ENCODE measurements around the gene CDH20. TPM values are rescaled to one million over a fixed set of nuclear protein-coding genes. Genes with fewer than 3 reads are reported as not detected.

Gene CDH20
- polyA plus RNA-seq, 2 of the 4 experiments (the other 2 are of a cell fraction) = not detected

DNA sequence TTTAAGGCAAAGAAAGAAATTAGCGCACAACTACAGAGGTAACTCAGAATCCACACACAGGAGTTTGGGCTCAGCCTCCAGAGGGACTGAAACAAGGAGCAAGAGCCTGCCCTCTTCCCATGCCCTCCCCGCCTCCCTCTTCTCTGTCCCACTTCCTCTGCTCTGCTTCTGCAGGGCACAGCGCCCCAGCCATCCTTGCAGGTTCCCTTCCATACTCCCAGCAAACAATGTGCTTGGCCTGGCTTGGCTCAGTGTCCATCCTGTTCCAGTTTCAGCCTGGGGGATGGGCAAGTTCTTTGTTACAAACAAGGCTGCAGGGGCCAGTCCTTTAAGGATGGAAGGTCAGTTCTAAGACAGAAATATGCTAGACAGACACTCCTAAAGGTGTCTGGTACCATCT, 133.5 kb downstream of the CDH20 start:
- H3K4me3 ChIP-seq = no peak overlapping the region
- DNase-seq (ENCODE audit: low read depth in 1 of 2, low spot score in 1 of 2) (no peak), FAIRE-seq (no peak), ATAC-seq (no peak)
- CTCF ChIA-PET = interaction anchor here (1.0 kb wide), 1 partner anchor 782 kb away, joined by 3 read pairs; no protein-coding TSS in a partner anchor
- no peak overlapping the region for H3K27ac ChIP-seq
- no peaks in the 10 kb centered on the region for H3K9me3 ChIP-seq
- 70% methylated on average over 2 of the region's 3 CpGs for WGBS (ENCODE audit: missing lambda C conversion rate)
- no peaks in the 10 kb centered on the region for H3K4me1 ChIP-seq
- POLR2A ChIA-PET = no interaction called here
- TF ChIP-seq ZC3H11A (IDR thresholded peaks at IDR 0.05) (no peak), CHD2 (IDR thresholded peaks at IDR 0.05; ENCODE audit: low read length, partially characterized antibody) (no peak), CEBPB (IDR thresholded peaks at IDR 0.05) (no peak), BHLHE40 (IDR thresholded peaks at IDR 0.05; ENCODE audit: low read depth, low read length) (no peak), ZFP36 (IDR thresholded peaks at IDR 0.05; ENCODE audit: borderline replicate concordance, partially characterized antibody) (no peak), ZNF302 (CRISPR knock-in tag; IDR thresholded peaks at IDR 0.05) (no peak), NPAS2 (CRISPR knock-in tag; IDR thresholded peaks at IDR 0.05; ENCODE audit: borderline replicate concordance) (no peak), HOXB5 (CRISPR knock-in tag; IDR thresholded peaks at IDR 0.05) (no peak), NFE2L2 (conservative IDR thresholded peaks at IDR 0.05; ENCODE audit: low read length) (no peak), FOSL2 (IDR thresholded peaks at IDR 0.05) (no peak), FOSL2 (CRISPR knock-in tag; IDR thresholded peaks at IDR 0.05) (no peak)
- H3K4me2 ChIP-seq = no peak overlapping the region

DNA sequence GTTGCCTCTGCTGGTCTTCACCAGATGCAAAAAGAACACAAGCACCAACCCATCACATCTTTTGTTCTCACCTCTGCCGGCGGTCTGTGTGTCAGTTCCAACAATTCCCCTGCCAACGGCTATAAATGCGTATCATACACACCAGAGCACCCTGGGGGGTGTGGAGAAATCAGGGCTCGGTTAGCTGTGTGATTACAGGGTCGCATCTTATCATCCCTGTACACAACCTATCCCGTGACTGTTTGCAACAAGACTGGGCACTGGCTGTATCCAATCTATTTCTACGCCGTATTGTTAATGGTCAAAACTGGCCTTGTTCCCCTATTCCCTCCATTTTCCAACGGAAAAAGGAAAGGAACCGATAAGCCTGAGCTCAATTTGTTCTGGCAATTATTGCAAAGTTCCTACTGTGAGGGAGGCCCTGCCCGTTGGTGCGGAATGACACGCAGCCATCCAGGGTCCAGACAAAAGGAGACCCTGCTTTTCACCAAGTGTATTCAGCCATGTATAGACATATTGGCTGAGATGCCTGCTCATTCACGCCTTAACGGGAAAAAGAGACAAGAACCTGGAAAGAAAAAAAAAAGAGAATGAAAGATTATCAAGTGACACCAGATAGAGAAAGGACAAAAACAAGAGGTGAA, 136.9 kb downstream of the CDH20 start:
- TF ChIP-seq, protein P1, sequence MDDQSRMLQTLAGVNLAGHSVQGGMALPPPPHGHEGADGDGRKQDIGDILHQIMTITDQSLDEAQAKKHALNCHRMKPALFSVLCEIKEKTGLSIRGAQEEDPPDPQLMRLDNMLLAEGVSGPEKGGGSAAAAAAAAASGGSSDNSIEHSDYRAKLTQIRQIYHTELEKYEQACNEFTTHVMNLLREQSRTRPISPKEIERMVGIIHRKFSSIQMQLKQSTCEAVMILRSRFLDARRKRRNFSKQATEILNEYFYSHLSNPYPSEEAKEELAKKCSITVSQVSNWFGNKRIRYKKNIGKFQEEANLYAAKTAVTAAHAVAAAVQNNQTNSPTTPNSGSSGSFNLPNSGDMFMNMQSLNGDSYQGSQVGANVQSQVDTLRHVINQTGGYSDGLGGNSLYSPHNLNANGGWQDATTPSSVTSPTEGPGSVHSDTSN (IDR thresholded peaks at IDR 0.05) = no peak
- no peak for TF ChIP-seq TFCP2L1 (CRISPR knock-in tag; IDR thresholded peaks at IDR 0.05)
- no peak for TF ChIP-seq MAZ (IDR thresholded peaks at IDR 0.05; ENCODE audit: borderline replicate concordance, low read depth, low read length)
- no peak for TF ChIP-seq HDAC2 (IDR thresholded peaks at IDR 0.05)
- no peak for TF ChIP-seq ZNF302 (CRISPR knock-in tag; IDR thresholded peaks at IDR 0.05)
- TF ChIP-seq MYC (IDR thresholded peaks at IDR 0.05; ENCODE audit: borderline replicate concordance, low read length) = no peak
- no peak for TF ChIP-seq RAD21 (conservative IDR thresholded peaks at IDR 0.05 in 1 of 2, IDR thresholded peaks at IDR 0.05 in 1 of 2)
- no peak for TF ChIP-seq EHF (CRISPR knock-in tag; IDR thresholded peaks at IDR 0.05)
- TF ChIP-seq HOXB5 (CRISPR knock-in tag; IDR thresholded peaks at IDR 0.05) = no peak
- no peak for TF ChIP-seq RNF2 (IDR thresholded peaks at IDR 0.05; ENCODE audit: borderline replicate concordance, low read depth)
- no peak for TF ChIP-seq POLR2AphosphoS2 (conservative IDR thresholded peaks at IDR 0.05; ENCODE audit: low read length)
- no peak for TF ChIP-seq POLR2A (IDR thresholded peaks at IDR 0.05; ENCODE audit: low read length)
- no peak for TF ChIP-seq ZC3H11A (IDR thresholded peaks at IDR 0.05)
- TF ChIP-seq MAFK (IDR thresholded peaks at IDR 0.05; ENCODE audit: partially characterized antibody) = no peak
- no peak for TF ChIP-seq KDM1A (IDR thresholded peaks at IDR 0.05; ENCODE audit: low read depth)
- TF ChIP-seq BHLHE40 (IDR thresholded peaks at IDR 0.05; ENCODE audit: low read depth, low read length) = no peak
- WGBS (ENCODE audit: missing lambda C conversion rate) = 33% methylated on average over 16 of the region's 16 CpGs
- FAIRE-seq (no peak), DNase-seq (ENCODE audit: low read depth in 1 of 2, low spot score in 1 of 2) (no peak), ATAC-seq (no peak)
- ChIA-PET POLR2A (no interaction called here), CTCF (interaction anchor here (1.1 kb wide), 1 partner anchor 32 kb away, joined by 4 read pairs; no protein-coding TSS in a partner anchor)
- H3K4me2 ChIP-seq = no peak overlapping the region
- no peak overlapping the region for H3K27ac ChIP-seq
- H3K4me3 ChIP-seq = no peak overlapping the region
- H3K4me1 ChIP-seq = no peaks in the 10 kb centered on the region
- no peaks in the 10 kb centered on the region for H3K9me3 ChIP-seq

DNA sequence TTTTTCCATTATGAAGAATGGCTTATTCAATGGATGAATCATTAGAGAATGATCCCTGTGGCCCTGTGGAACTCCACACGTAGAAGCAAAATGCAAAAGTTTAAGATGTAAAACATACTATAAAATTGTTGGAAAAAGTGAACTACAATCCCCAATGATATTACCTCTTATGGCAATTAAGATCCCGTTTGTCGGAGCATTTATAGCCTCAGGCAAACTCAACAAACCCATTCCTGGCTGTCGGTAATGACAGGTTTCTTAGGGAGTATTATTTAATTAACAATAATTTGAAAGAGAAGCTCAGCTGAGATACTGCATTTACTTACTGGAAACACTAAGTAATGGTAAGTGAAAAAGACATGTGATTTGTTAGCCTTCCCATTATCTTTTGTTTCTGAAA, 138.3 kb downstream of the CDH20 start:
- no peak overlapping the region for H3K4me3 ChIP-seq
- FAIRE-seq = no peak
- no peaks in the 10 kb centered on the region for H3K9me3 ChIP-seq
- no peak for ATAC-seq
- ChIA-PET POLR2A (no interaction called here), CTCF (no interaction called here)
- 5% methylated on average over 4 of the region's 4 CpGs for WGBS (ENCODE audit: missing lambda C conversion rate)
- H3K27ac ChIP-seq = no peak overlapping the region
- H3K4me1 ChIP-seq = no peaks in the 10 kb centered on the region
- no peak for DNase-seq (ENCODE audit: low read depth in 1 of 2, low spot score in 1 of 2)
- H3K4me2 ChIP-seq = no peak overlapping the region
- no peak for TF ChIP-seq HOXA7 (CRISPR knock-in tag; IDR thresholded peaks at IDR 0.05)
- TF ChIP-seq, protein P2, sequence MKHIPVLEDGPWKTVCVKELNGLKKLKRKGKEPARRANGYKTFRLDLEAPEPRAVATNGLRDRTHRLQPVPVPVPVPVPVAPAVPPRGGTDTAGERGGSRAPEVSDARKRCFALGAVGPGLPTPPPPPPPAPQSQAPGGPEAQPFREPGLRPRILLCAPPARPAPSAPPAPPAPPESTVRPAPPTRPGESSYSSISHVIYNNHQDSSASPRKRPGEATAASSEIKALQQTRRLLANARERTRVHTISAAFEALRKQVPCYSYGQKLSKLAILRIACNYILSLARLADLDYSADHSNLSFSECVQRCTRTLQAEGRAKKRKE (CRISPR knock-in tag; IDR thresholded peaks at IDR 0.05; ENCODE audit: low read depth) = no peak
- no peak for TF ChIP-seq NPAS2 (CRISPR knock-in tag; IDR thresholded peaks at IDR 0.05; ENCODE audit: borderline replicate concordance)
- TF ChIP-seq, protein P3, sequence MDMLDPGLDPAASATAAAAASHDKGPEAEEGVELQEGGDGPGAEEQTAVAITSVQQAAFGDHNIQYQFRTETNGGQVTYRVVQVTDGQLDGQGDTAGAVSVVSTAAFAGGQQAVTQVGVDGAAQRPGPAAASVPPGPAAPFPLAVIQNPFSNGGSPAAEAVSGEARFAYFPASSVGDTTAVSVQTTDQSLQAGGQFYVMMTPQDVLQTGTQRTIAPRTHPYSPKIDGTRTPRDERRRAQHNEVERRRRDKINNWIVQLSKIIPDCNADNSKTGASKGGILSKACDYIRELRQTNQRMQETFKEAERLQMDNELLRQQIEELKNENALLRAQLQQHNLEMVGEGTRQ (IDR thresholded peaks at IDR 0.05) = no peak
- no peak for TF ChIP-seq HDAC2 (IDR thresholded peaks at IDR 0.05)
- TF ChIP-seq CEBPB (IDR thresholded peaks at IDR 0.05) = no peak
- TF ChIP-seq, protein P4, sequence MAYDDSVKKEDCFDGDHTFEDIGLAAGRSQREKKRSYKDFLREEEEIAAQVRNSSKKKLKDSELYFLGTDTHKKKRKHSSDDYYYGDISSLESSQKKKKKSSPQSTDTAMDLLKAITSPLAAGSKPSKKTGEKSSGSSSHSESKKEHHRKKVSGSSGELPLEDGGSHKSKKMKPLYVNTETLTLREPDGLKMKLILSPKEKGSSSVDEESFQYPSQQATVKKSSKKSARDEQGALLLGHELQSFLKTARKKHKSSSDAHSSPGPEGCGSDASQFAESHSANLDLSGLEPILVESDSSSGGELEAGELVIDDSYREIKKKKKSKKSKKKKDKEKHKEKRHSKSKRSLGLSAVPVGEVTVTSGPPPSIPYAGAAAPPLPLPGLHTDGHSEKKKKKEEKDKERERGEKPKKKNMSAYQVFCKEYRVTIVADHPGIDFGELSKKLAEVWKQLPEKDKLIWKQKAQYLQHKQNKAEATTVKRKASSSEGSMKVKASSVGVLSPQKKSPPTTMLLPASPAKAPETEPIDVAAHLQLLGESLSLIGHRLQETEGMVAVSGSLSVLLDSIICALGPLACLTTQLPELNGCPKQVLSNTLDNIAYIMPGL (CRISPR knock-in tag; IDR thresholded peaks at IDR 0.05; ENCODE audit: borderline replicate concordance) = no peak
- TF ChIP-seq, protein P5, sequence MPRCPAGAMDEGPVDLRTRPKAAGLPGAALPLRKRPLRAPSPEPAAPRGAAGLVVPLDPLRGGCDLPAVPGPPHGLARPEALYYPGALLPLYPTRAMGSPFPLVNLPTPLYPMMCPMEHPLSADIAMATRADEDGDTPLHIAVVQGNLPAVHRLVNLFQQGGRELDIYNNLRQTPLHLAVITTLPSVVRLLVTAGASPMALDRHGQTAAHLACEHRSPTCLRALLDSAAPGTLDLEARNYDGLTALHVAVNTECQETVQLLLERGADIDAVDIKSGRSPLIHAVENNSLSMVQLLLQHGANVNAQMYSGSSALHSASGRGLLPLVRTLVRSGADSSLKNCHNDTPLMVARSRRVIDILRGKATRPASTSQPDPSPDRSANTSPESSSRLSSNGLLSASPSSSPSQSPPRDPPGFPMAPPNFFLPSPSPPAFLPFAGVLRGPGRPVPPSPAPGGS (IDR thresholded peaks at IDR 0.05) = no peak
- no peak for TF ChIP-seq RARB (CRISPR knock-in tag; IDR thresholded peaks at IDR 0.05)
- no peak for TF ChIP-seq JUNB (IDR thresholded peaks at IDR 0.05)
- no peak for TF ChIP-seq MYC (IDR thresholded peaks at IDR 0.05; ENCODE audit: borderline replicate concordance, low read length)

All from A549 (cell line).